Right lobe of liver (tissue), 6 donors: ENCODE data around the gene TRMT10B. TPM values are rescaled to one million over a fixed set of nuclear protein-coding genes. Genes with fewer than 3 reads are reported as not detected.

Experiments used
- ATAC-seq, 4 donors: fragments of 200-7000 bp; cut with Tn5 transposase; one replicate each; pipeline ENCODE4 v1.9.1; 2020; ENCODE audit warnings: mild to moderate bottlenecking in 4 of 4, moderate library complexity in 4 of 4
- DNase-seq, 3 donors: peaks; one replicate each; pipeline ENCODE4 v3.0.0-alpha.2; 2020
- H3K27ac ChIP-seq, 3 donors: fragments of 200-600 bp; one replicate each; pipeline ENCODE4 v1.8.0; 2022
- H3K27me3 ChIP-seq, 2 donors: fragments of 200-600 bp; one replicate each; pipeline ENCODE4 v1.8.0; 2022
- H3K36me3 ChIP-seq, 4 donors: fragments of 200-600 bp; sonication (generic) in 1 of 4; one replicate each; pipeline versions ENCODE4 v1.5.1 to v1.8.0; 2017 to 2022; ENCODE audit warnings: control low read depth in 1 of 4
- H3K4me1 ChIP-seq, 4 donors: fragments of 200-600 bp; sonication (generic) in 1 of 4; one replicate each; pipeline versions ENCODE4 v1.5.1 to v1.8.0; 2017 to 2022; ENCODE audit warnings: control low read depth in 1 of 4
- H3K4me3 ChIP-seq, 3 donors: fragments of 200-600 bp; one replicate each; pipeline ENCODE4 v1.8.0; 2022
- H3K9me3 ChIP-seq, 4 donors: fragments of 200-600 bp; sonication (generic) in 1 of 4; one replicate each; pipeline versions ENCODE4 v1.5.1 to v1.8.0; 2017 to 2022; ENCODE audit warnings: control low read depth in 1 of 4
- CTCF ChIP-seq, 4 donors: fragments of 200-600 bp in 3 of 4; fragments of 450-650 bp in 1 of 4; IDR thresholded peaks; one replicate each; pipeline versions ENCODE4 v1.5.1 to v1.8.0; 2016 to 2022; ENCODE audit warnings: antibody characterized with exemption in 4 of 4, mild to moderate bottlenecking in 2 of 4
- POLR2A ChIP-seq: fragments of 450-650 bp; IDR thresholded peaks from one replicate; pipeline ENCODE4 v1.6.1; 2017; ENCODE audit warnings: antibody characterized with exemption, mild to moderate bottlenecking
- WGBS: methylation state at CpG from one replicate; pipeline ENCODE4 v1.1.6; 2018; ENCODE audit warnings: low coverage, low lambda C conversion rate; ENCODE audit not compliant: insufficient coverage; ENCODE audit errors: missing lambda C conversion rate; 5-methylcytosine and 5-hydroxymethylcytosine counted together
- intact Hi-C, 2 donors: fragments of 100-400 bp; cut with DNase I; formaldehyde crosslinking; loops; one replicate each; pipeline versions ENCODE4 v1.11.2 to v1.14.1; 2022
- total RNA-seq, 6 experiments: library from RNA; depleted of rRNA in 2 of 6; stranded (reverse); fragments of >200 nt in 2 of 6; fragmentation: NEBNext Ultra II Directional in 3 of 6; extraction: Animal tissue kit (Norgen Biotek cat#: 25700) in 3 of 6; gene quantifications; one replicate each; pipeline versions ENCODE4 v1.1.0 to v1.2.4, GENCODE V29; 2016 to 2023
- donor health status: DM: no; HTN: yes; CAD: no.
- donor health status: DM: no; HTN: no; CAD: no.
- donor health status: DM: no; HTN: no; CAD: no.
- donor health status: DM: no; HTN: yes; CAD: no.
- donor health status: DM: no; HTN: yes; CAD: no.

Gene TRMT10B
- total RNA-seq, 6 experiments from 2014 or later: 2.2 to 4.9 (median 3.3) TPM

GRCh38 chr9:37727013-37727412 lies 26.6 kb upstream of the TRMT10B start:
- WGBS: 93% methylated on average over 3 of the region's 5 CpGs
- TF ChIP-seq POLR2A (no peak), CTCF (IDR thresholded peaks at IDR 0.05) (no peak)
- DNase-seq (no peak), ATAC-seq (no peak)
- Histone ChIP-seq H3K4me3 (no peak overlapping the region), H3K27ac (no peak overlapping the region), H3K27me3 (no peaks in the 10 kb centered on the region), H3K36me3 (no peaks in the 10 kb centered on the region), H3K4me1 (no peaks in the 10 kb centered on the region), H3K9me3 (no peaks in the 10 kb centered on the region)
- intact Hi-C loops: loop anchor here in 1 of 2 donors (10.0 kb wide), 1 partner anchor 58 kb away; the partner anchor contains the start of gene EXOSC3

GRCh38 chr9:37729499-37729898 lies 24.1 kb upstream of the TRMT10B start:
- no peaks in the 10 kb centered on the region for H3K9me3 ChIP-seq
- ATAC-seq (no peak), DNase-seq (no peak)
- intact Hi-C loops: loop anchor here in 1 of 2 donors (10.0 kb wide), 1 partner anchor 55 kb away; the partner anchor contains the start of gene EXOSC3
- no peaks in the 10 kb centered on the region for H3K36me3 ChIP-seq
- TF ChIP-seq POLR2A (no peak), CTCF (IDR thresholded peaks at IDR 0.05) (no peak)
- WGBS: 88% methylated on average over 1 of the region's 9 CpGs
- H3K4me1 ChIP-seq: no peaks in the 10 kb centered on the region
- H3K27me3 ChIP-seq: no peaks in the 10 kb centered on the region
- no peak overlapping the region for H3K27ac ChIP-seq
- H3K4me3 ChIP-seq: no peak overlapping the region

- no peak overlapping the region for H3K4me3 ChIP-seq
- no peak for ATAC-seq
- no peaks in the 10 kb centered on the region for H3K36me3 ChIP-seq
- no peaks in the 10 kb centered on the region for H3K9me3 ChIP-seq
- H3K4me1 ChIP-seq: no peaks in the 10 kb centered on the region
- no peak overlapping the region for H3K27ac ChIP-seq
- no peak for DNase-seq
- WGBS: 80% methylated on average over 3 of the region's 3 CpGs
- intact Hi-C loops: no loop called here
- H3K27me3 ChIP-seq: no peaks in the 10 kb centered on the region
- no peak for TF ChIP-seq CTCF (IDR thresholded peaks at IDR 0.05)
- no peak for TF ChIP-seq POLR2A
These were observed 23.3 kb upstream of the TRMT10B start for GRCh38 chr9:37730256-37730655.

GRCh38 chr9:37730839-37731238 lies 22.8 kb upstream of the TRMT10B start:
- WGBS: 49% methylated on average over 5 of the region's 5 CpGs
- H3K9me3 ChIP-seq: no peaks in the 10 kb centered on the region

More at GRCh38 chr9:37730839-37731238, 22.8 kb upstream of the TRMT10B start:
- Histone ChIP-seq H3K36me3 (no peaks in the 10 kb centered on the region), H3K4me1 (no peaks in the 10 kb centered on the region), H3K27me3 (no peaks in the 10 kb centered on the region), H3K27ac (no peak overlapping the region), H3K4me3 (no peak overlapping the region)
- intact Hi-C loops: no loop called here
- no peak for TF ChIP-seq CTCF (IDR thresholded peaks at IDR 0.05)
- TF ChIP-seq POLR2A: no peak
- ATAC-seq (no peak), DNase-seq (no peak)
